MM.1S (cell line): Measurements from ENCODE around the gene SIK2.

Source experiments
- DNase-seq: peaks from one replicate; pipeline ENCODE4 v3.0.0-alpha.2; 2015
- H2AFZ ChIP-seq: fragments of 300-600 bp; sonication (generic); 2 replicates; pipeline ENCODE4 v1.6.0; 2016; ENCODE audit warnings: antibody characterized with exemption, low read length
- H3F3A ChIP-seq: fragments of 300-600 bp; sonication (generic); 2 replicates; pipeline ENCODE4 v1.6.1; 2016; ENCODE audit warnings: mild to moderate bottlenecking, antibody characterized with exemption, low read length, moderate library complexity, mixed read lengths; ENCODE audit not compliant: insufficient read depth
- H3K27ac ChIP-seq: fragments of 300-600 bp; sonication (generic); 2 replicates; pipeline ENCODE4 v1.5.1; 2016; ENCODE audit warnings: mild to moderate bottlenecking, low read length
- H3K27me3 ChIP-seq: fragments of 300-600 bp; sonication (generic); replicated peaks from 2 replicates; pipeline ENCODE4 v1.6.0; 2016; ENCODE audit warnings: low read length; ENCODE audit not compliant: insufficient read depth
- H3K36me3 ChIP-seq: fragments of 300-600 bp; sonication (generic); replicated peaks from 2 replicates; pipeline ENCODE4 v1.6.1; 2016; ENCODE audit warnings: mild to moderate bottlenecking, low read length, mixed read lengths; ENCODE audit not compliant: insufficient read depth
- H3K4me1 ChIP-seq: fragments of 300-600 bp; sonication (generic); 2 replicates; pipeline ENCODE4 v1.6.1; 2016; ENCODE audit warnings: low read length, mixed read lengths
- H3K4me2 ChIP-seq: fragments of 300-600 bp; sonication (generic); 2 replicates; pipeline ENCODE4 v1.6.0; 2016; ENCODE audit warnings: low read depth, low read length
- H3K4me3 ChIP-seq: fragments of 300-600 bp; sonication (generic); 2 replicates; pipeline ENCODE4 v1.5.1; 2016; ENCODE audit warnings: low read length, mixed read lengths
- H3K79me2 ChIP-seq: fragments of 300-600 bp; sonication (generic); 2 replicates; pipeline ENCODE4 v1.6.1; 2016; ENCODE audit warnings: mixed run types, low read length, mixed read lengths
- H3K9ac ChIP-seq: fragments of 300-600 bp; sonication (generic); 2 replicates; pipeline ENCODE4 v1.6.1; 2016; ENCODE audit warnings: low read length, mixed read lengths
- H3K9me2 ChIP-seq: fragments of 300-600 bp; sonication (generic); replicated peaks from 2 replicates; pipeline ENCODE4 v1.6.1; 2016; ENCODE audit warnings: mild to moderate bottlenecking, low read length, mixed read lengths; ENCODE audit not compliant: insufficient read depth
- H3K9me3 ChIP-seq: fragments of 300-600 bp; sonication (generic); replicated peaks from 2 replicates; pipeline ENCODE4 v1.6.1; 2016; ENCODE audit warnings: mild to moderate bottlenecking, low read length, mixed read lengths; ENCODE audit not compliant: insufficient read depth
- H4K20me1 ChIP-seq: fragments of 300-600 bp; sonication (generic); 2 replicates; pipeline ENCODE4 v1.6.1; 2016; ENCODE audit warnings: mild to moderate bottlenecking, low read length, moderate library complexity, mixed read lengths; ENCODE audit not compliant: insufficient read depth
- CTCF ChIP-seq: fragments of 300-600 bp; sonication (generic); IDR thresholded peaks from 2 replicates; pipeline ENCODE4 v1.5.1; 2016; ENCODE audit warnings: antibody characterized with exemption, low read length, mixed read lengths
- EZH2 ChIP-seq: fragments of 300-600 bp; sonication (generic); optimal IDR thresholded peaks from 2 replicates; pipeline ENCODE3; 2017; ENCODE audit warnings: low read depth, mild to moderate bottlenecking, antibody characterized with exemption, low read length, mixed read lengths
- EZH2phosphoT487 ChIP-seq: fragments of 300-600 bp; sonication (generic); IDR thresholded peaks from 2 replicates; pipeline ENCODE4 v1.6.1; 2018; ENCODE audit warnings: antibody characterized with exemption, low read length

The SIK2 gene

GRCh38 chr11:111734954-111735261, 132.7 kb downstream of the SIK2 start:
- Histone ChIP-seq H3K4me1 (no peaks in the 10 kb centered on the region), H3F3A (no peaks in the 10 kb centered on the region)

GRCh38 chr11:111735262-111736116, 133.2 kb downstream of the SIK2 start:
- TF ChIP-seq CTCF (no peak), EZH2 (no peak), EZH2phosphoT487 (no peak)
- no peaks in the 10 kb centered on the region for H3K27me3 ChIP-seq
- H2AFZ ChIP-seq, result no peak overlapping the region
- no peaks in the 10 kb centered on the region for H3F3A ChIP-seq
- H3K9ac ChIP-seq, result no peak overlapping the region
- H3K79me2 ChIP-seq, result no peaks in the 10 kb centered on the region
- H3K27ac ChIP-seq, result no peak overlapping the region
- H3K4me3 ChIP-seq, result no peak overlapping the region
- no peaks in the 10 kb centered on the region for H3K4me1 ChIP-seq
- H3K9me3 ChIP-seq, result no peaks in the 10 kb centered on the region
- H3K36me3 ChIP-seq, result no peaks in the 10 kb centered on the region
- DNase-seq, result no peak
- no peaks in the 10 kb centered on the region for H4K20me1 ChIP-seq
- no peak overlapping the region for H3K4me2 ChIP-seq
- H3K9me2 ChIP-seq, result no peaks in the 10 kb centered on the region

More at GRCh38 chr11:111734954-111735261, 132.7 kb downstream of the SIK2 start:
- Histone ChIP-seq H3K4me3 (no peak overlapping the region), H3K9ac (no peak overlapping the region), H4K20me1 (no peaks in the 10 kb centered on the region), H3K4me2 (no peak overlapping the region), H3K36me3 (no peaks in the 10 kb centered on the region), H3K27ac (no peak overlapping the region), H3K79me2 (no peaks in the 10 kb centered on the region), H3K27me3 (no peaks in the 10 kb centered on the region), H3K9me2 (no peaks in the 10 kb centered on the region), H3K9me3 (no peaks in the 10 kb centered on the region), H2AFZ (no peak overlapping the region)
- no peak for TF ChIP-seq CTCF
- no peak for TF ChIP-seq EZH2phosphoT487
- no peak for TF ChIP-seq EZH2
- DNase-seq, result no peak

- no peaks in the 10 kb centered on the region for H3F3A ChIP-seq
- TF ChIP-seq EZH2 (no peak), CTCF (no peak), EZH2phosphoT487 (no peak)
- no peaks in the 10 kb centered on the region for H3K27me3 ChIP-seq
- no peaks in the 10 kb centered on the region for H3K9me3 ChIP-seq
- H2AFZ ChIP-seq, result no peak overlapping the region
- no peak overlapping the region for H3K4me2 ChIP-seq
- H3K4me1 ChIP-seq, result no peaks in the 10 kb centered on the region
- H4K20me1 ChIP-seq, result no peaks in the 10 kb centered on the region
- no peak overlapping the region for H3K9ac ChIP-seq
- H3K27ac ChIP-seq, result no peak overlapping the region
- H3K9me2 ChIP-seq, result no peaks in the 10 kb centered on the region
- no peaks in the 10 kb centered on the region; the same call in 1 of the 2 replicates for H3K36me3 ChIP-seq
- H3K79me2 ChIP-seq, result no peaks in the 10 kb centered on the region
- no peak for DNase-seq
- no peak overlapping the region for H3K4me3 ChIP-seq
Measured at GRCh38 chr11:111736181-111736590, 133.9 kb downstream of the SIK2 start.
